GM21447 (cell line): ENCODE results near the gene HMGXB3.
"Not testable (repeated sequence)": the region's sequence is repeated elsewhere in the genome, so short reads cannot be mapped to it uniquely, and the experiment has no call there.

Experiments
- ATAC-seq: cut with Tn5 transposase; IDR thresholded peaks from one replicate; pipeline ENCODE4 v1.9.1; 2021; ENCODE audit not compliant: unreplicated experiment

The HMGXB3 gene

GRCh38 chr5:150021491-150022157, 21.1 kb downstream of the HMGXB3 start:
- no peak for ATAC-seq

- no peak for ATAC-seq
Measured at GRCh38 chr5:150022158-150022531, 21.6 kb downstream of the HMGXB3 start.

GRCh38 chr5:150022681-150023080, 22.1 kb downstream of the HMGXB3 start:
- no peak for ATAC-seq

GRCh38 chr5:150023136-150023535, 22.6 kb downstream of the HMGXB3 start:
- no peak for ATAC-seq

- no peak for ATAC-seq
Measured at GRCh38 chr5:150024346-150024984, 23.9 kb downstream of the HMGXB3 start.

GRCh38 chr5:150026682-150027172, 26.2 kb downstream of the HMGXB3 start:
- no peak for ATAC-seq

GRCh38 chr5:150028047-150028446, 27.5 kb downstream of the HMGXB3 start:
- not testable (repeated sequence) for ATAC-seq

- ATAC-seq: no peak
Measured at GRCh38 chr5:150033334-150033733, 32.8 kb downstream of the HMGXB3 start.

- no peak for ATAC-seq
Measured at GRCh38 chr5:150034662-150035061, 34.1 kb downstream of the HMGXB3 start.

GRCh38 chr5:150035139-150035895, 34.8 kb downstream of the HMGXB3 start:
- ATAC-seq: peak; percentile 98

- ATAC-seq: no peak
Measured at GRCh38 chr5:150036513-150036912, 36.0 kb downstream of the HMGXB3 start.

GRCh38 chr5:150038547-150038946, 38.0 kb downstream of the HMGXB3 start:
- no peak for ATAC-seq

- no peak for ATAC-seq
Measured at GRCh38 chr5:150042459-150042858, 41.9 kb downstream of the HMGXB3 start.

GRCh38 chr5:150043657-150044328, 43.3 kb downstream of the HMGXB3 start:
- ATAC-seq: no peak

GRCh38 chr5:150044329-150044681, 43.8 kb downstream of the HMGXB3 start:
- no peak for ATAC-seq

- ATAC-seq: no peak
Measured at GRCh38 chr5:150044712-150045111, 44.2 kb downstream of the HMGXB3 start.

- no peak for ATAC-seq
Measured at GRCh38 chr5:150045549-150045948, 45.0 kb downstream of the HMGXB3 start.

GRCh38 chr5:150046031-150046430, 45.5 kb downstream of the HMGXB3 start:
- ATAC-seq: no peak

GRCh38 chr5:150050172-150050811, 49.8 kb downstream of the HMGXB3 start:
- ATAC-seq: not testable (repeated sequence)

GRCh38 chr5:150051657-150052195, 51.2 kb downstream of the HMGXB3 start:
- ATAC-seq: no peak
